Measurements from ENCODE around the gene MPZL3.

MPZL3 gene

DNA sequence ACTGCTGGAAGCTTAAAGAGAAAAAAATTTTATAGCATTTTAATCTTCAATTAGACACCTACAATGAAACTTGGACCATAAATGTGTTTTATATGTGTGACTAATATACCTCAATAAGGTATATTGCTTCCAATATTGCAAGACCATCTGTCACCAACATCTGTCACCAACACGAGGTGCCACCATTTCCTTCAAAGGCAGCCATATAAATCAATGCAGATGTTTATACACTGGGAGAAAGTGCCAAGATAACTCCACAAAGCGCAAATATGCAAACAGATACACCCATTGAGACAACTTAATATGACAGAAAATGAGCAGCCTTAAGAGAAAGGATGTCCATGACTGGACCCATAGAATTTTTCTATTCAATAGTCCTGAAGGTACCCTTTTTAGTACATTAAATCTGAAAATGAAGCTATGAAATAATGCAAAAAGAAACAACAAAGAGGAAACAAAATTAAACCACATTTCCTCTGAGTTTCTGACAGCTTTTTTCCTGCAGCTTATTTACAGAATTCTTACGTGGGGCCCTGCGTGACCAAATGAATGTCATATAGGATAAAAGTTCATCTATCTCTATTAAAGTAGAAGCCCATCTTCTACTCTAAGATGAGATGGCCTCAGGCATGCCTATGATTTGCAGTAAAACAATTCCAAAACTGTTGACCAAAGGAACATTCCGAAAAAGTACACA lies 12.5 kb downstream of the MPZL3 start:
- no peak for DNase-seq (ENCODE audit: low read depth, low spot score)
- Histone ChIP-seq H3K9ac (ENCODE audit: insufficient read length, low read depth) (no peak overlapping the region), H3K27me3 (ENCODE audit: insufficient read depth, insufficient read length) (no peaks in the 10 kb centered on the region), H3K36me3 (ENCODE audit: insufficient read depth, insufficient read length, low read length) (no peaks in the 10 kb centered on the region), H3K9me3 (ENCODE audit: insufficient read depth, low read length) (no peaks in the 10 kb centered on the region), H3K4me1 (ENCODE audit: insufficient read depth, insufficient read length) (no peaks in the 10 kb centered on the region), H3K4me3 (ENCODE audit: insufficient read length, low read depth) (no peak overlapping the region)
- no peak for TF ChIP-seq SUZ12 (IDR thresholded peaks at IDR 0.05; ENCODE audit: extremely low read depth, insufficient read depth, insufficient read length)
- no peak for TF ChIP-seq ZNF274 (IDR thresholded peaks at IDR 0.05; ENCODE audit: low read depth, low read length)
- no peak for TF ChIP-seq YY1 (IDR thresholded peaks at IDR 0.05; ENCODE audit: insufficient read depth, insufficient read length)

DNA sequence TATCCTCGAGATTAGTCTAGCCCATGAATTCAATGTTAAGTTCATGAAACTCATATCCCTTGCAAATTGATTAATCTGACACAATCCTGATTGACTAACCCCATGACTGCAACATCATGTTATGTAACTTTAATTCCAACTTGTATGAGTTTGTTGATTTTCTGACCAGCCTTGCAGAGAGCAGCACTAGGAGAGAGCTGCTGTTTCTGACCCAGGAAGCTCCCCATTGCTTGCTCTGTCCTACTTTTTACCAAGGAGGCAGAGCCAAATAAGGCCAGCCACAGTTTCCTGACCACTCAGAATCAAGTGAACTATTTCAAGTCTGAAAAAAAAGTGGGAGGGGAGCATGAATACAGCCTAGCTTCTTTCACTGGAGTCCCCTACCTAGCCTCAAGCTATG lies 13.2 kb downstream of the MPZL3 start:
- no peaks in the 10 kb centered on the region for H3K9me3 ChIP-seq (ENCODE audit: insufficient read depth, low read length)
- no peaks in the 10 kb centered on the region for H3K36me3 ChIP-seq (ENCODE audit: insufficient read depth, insufficient read length, low read length)
- no peaks in the 10 kb centered on the region for H3K27me3 ChIP-seq (ENCODE audit: insufficient read depth, insufficient read length)
- H3K9ac ChIP-seq (ENCODE audit: insufficient read length, low read depth) = no peak overlapping the region
- H3K4me3 ChIP-seq (ENCODE audit: insufficient read length, low read depth) = no peak overlapping the region
- TF ChIP-seq SUZ12 (IDR thresholded peaks at IDR 0.05; ENCODE audit: extremely low read depth, insufficient read depth, insufficient read length) (no peak), YY1 (IDR thresholded peaks at IDR 0.05; ENCODE audit: insufficient read depth, insufficient read length) (no peak), ZNF274 (IDR thresholded peaks at IDR 0.05; ENCODE audit: low read depth, low read length) (no peak)
- no peak for DNase-seq (ENCODE audit: low read depth, low spot score)
- H3K4me1 ChIP-seq (ENCODE audit: insufficient read depth, insufficient read length) = no peaks in the 10 kb centered on the region

DNA sequence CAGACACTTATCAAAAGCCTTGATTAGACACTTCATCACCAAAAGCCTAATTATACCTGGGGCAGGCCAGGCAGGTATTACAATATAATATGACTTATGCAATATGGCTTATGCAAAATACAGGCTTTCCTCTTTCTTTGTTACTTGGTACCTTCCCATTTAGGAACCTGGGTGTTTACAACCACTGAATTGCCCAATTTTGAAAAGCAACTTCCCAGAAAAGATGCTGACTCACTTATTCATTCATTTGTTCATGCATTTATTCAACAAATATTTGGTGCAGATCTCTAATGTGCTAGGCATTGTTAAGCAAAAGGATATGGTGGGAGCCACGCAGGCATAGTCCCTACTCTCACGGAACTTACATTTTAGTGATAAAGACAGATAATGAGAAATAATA lies 13.7 kb downstream of the MPZL3 start:
- Histone ChIP-seq H3K4me1 (ENCODE audit: insufficient read depth, insufficient read length) (no peaks in the 10 kb centered on the region), H3K36me3 (ENCODE audit: insufficient read depth, insufficient read length, low read length) (no peaks in the 10 kb centered on the region), H3K4me3 (ENCODE audit: insufficient read length, low read depth) (no peak overlapping the region), H3K9me3 (ENCODE audit: insufficient read depth, low read length) (no peaks in the 10 kb centered on the region), H3K27me3 (ENCODE audit: insufficient read depth, insufficient read length) (no peaks in the 10 kb centered on the region), H3K9ac (ENCODE audit: insufficient read length, low read depth) (no peak overlapping the region)
- no peak for DNase-seq (ENCODE audit: low read depth, low spot score)
- TF ChIP-seq ZNF274 (IDR thresholded peaks at IDR 0.05; ENCODE audit: low read depth, low read length) (no peak), YY1 (IDR thresholded peaks at IDR 0.05; ENCODE audit: insufficient read depth, insufficient read length) (no peak), SUZ12 (IDR thresholded peaks at IDR 0.05; ENCODE audit: extremely low read depth, insufficient read depth, insufficient read length) (no peak)

DNA sequence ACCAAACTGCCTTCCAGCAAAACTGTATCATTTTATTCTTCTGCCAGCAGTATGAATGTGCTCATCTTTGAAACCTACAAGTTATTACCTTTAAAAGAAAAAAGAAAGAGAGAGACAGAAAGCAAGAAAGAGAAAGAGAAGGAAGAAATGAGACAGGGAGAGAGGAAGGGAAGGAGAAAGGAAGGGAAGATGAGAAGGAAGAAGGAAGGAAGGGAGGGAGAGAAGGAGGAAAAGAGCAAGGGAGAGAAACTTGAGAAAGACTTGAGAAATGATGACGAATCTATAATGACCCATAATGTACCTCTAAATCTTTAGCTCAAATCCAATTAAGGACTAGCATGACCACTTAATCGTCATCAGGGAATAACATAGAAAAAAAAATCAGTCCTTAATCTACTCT lies 16.0 kb downstream of the MPZL3 start:
- peaks cover 2% of the 10 kb centered on the region for H3K4me1 ChIP-seq (ENCODE audit: insufficient read depth, insufficient read length)
- no peaks in the 10 kb centered on the region for H3K27me3 ChIP-seq (ENCODE audit: insufficient read depth, insufficient read length)
- DNase-seq (ENCODE audit: low read depth, low spot score) = no peak
- no peaks in the 10 kb centered on the region for H3K9me3 ChIP-seq (ENCODE audit: insufficient read depth, low read length)
- no peak for TF ChIP-seq ZNF274 (IDR thresholded peaks at IDR 0.05; ENCODE audit: low read depth, low read length)
- TF ChIP-seq SUZ12 (IDR thresholded peaks at IDR 0.05; ENCODE audit: extremely low read depth, insufficient read depth, insufficient read length) = no peak
- TF ChIP-seq YY1 (IDR thresholded peaks at IDR 0.05; ENCODE audit: insufficient read depth, insufficient read length) = no peak
- H3K4me3 ChIP-seq (ENCODE audit: insufficient read length, low read depth) = no peak overlapping the region
- H3K36me3 ChIP-seq (ENCODE audit: insufficient read depth, insufficient read length, low read length) = no peaks in the 10 kb centered on the region
- H3K9ac ChIP-seq (ENCODE audit: insufficient read length, low read depth) = no peak overlapping the region

DNA sequence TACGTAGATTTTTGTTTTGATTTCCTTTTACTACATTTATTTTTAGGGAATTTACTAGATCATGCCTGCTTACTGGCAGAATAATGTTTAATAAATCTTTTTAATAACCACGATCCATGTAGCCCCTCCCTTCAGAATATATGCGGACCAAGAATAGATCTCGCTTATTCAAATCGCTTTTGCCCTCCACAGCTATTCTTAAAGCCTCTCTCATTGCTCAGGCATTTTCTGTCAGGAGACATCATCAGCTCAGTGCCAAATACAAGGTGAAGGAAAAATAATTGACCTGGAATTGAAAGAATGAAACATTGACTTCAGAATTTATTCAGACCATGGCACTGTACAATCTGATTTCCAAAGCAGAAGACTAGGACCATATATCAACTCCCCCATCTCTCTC lies 17.3 kb downstream of the MPZL3 start:
- no peak overlapping the region for H3K4me3 ChIP-seq (ENCODE audit: insufficient read length, low read depth)
- peaks cover 2% of the 10 kb centered on the region for H3K4me1 ChIP-seq (ENCODE audit: insufficient read depth, insufficient read length)
- no peak for DNase-seq (ENCODE audit: low read depth, low spot score)
- H3K36me3 ChIP-seq (ENCODE audit: insufficient read depth, insufficient read length, low read length) = no peaks in the 10 kb centered on the region
- H3K9me3 ChIP-seq (ENCODE audit: insufficient read depth, low read length) = no peaks in the 10 kb centered on the region
- TF ChIP-seq ZNF274 (IDR thresholded peaks at IDR 0.05; ENCODE audit: low read depth, low read length) (no peak), SUZ12 (IDR thresholded peaks at IDR 0.05; ENCODE audit: extremely low read depth, insufficient read depth, insufficient read length) (no peak), YY1 (IDR thresholded peaks at IDR 0.05; ENCODE audit: insufficient read depth, insufficient read length) (no peak)
- no peaks in the 10 kb centered on the region for H3K27me3 ChIP-seq (ENCODE audit: insufficient read depth, insufficient read length)
- no peak overlapping the region for H3K9ac ChIP-seq (ENCODE audit: insufficient read length, low read depth)

DNA sequence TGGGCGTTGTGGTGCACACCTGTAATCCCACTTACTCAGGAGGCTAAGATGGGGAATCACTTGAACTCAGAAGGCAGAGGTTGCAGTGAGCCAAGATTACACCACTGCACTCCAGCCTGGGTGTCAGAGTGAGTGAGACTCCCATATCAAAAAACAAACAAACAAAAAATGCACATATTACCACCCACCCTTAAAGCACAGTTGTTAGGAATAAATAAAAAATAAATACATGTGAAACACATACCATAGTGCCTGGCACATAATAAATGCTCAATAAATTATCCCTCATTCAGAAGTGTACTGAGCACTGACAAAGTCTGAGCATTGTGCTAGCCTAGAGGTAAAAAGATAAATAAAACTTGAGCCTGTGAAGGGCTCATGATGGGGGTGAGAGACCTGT lies 18.3 kb downstream of the MPZL3 start:
- Histone ChIP-seq H3K4me1 (ENCODE audit: insufficient read depth, insufficient read length) (peaks cover 2% of the 10 kb centered on the region), H3K27me3 (ENCODE audit: insufficient read depth, insufficient read length) (no peaks in the 10 kb centered on the region), H3K36me3 (ENCODE audit: insufficient read depth, insufficient read length, low read length) (no peaks in the 10 kb centered on the region), H3K9me3 (ENCODE audit: insufficient read depth, low read length) (no peaks in the 10 kb centered on the region), H3K4me3 (ENCODE audit: insufficient read length, low read depth) (no peak overlapping the region), H3K9ac (ENCODE audit: insufficient read length, low read depth) (no peak overlapping the region)
- TF ChIP-seq ZNF274 (IDR thresholded peaks at IDR 0.05; ENCODE audit: low read depth, low read length) (no peak), SUZ12 (IDR thresholded peaks at IDR 0.05; ENCODE audit: extremely low read depth, insufficient read depth, insufficient read length) (no peak), YY1 (IDR thresholded peaks at IDR 0.05; ENCODE audit: insufficient read depth, insufficient read length) (no peak)
- DNase-seq (ENCODE audit: low read depth, low spot score) = no peak

DNA sequence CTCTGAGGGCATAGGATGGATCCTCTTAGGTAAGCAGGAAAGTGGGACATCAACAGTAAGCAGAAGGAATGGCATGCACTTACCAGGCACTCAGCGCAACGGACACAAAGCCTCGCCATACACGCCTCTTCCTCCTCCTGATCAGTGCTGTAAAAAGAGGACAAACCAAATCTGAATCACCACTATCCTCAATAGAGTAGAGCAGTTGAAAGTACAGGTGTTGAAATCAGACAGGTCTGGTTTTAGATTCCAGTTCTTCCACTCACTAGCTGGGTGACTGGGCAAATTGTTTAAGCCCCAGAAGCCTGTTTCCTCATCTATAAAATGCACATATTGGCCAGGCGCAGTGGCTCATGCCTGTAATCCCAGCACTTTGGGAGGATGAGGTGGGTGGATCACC lies 18.8 kb downstream of the MPZL3 start:
- Histone ChIP-seq H3K4me1 (ENCODE audit: insufficient read depth, insufficient read length) (peaks cover 2% of the 10 kb centered on the region), H3K9ac (ENCODE audit: insufficient read length, low read depth) (no peak overlapping the region), H3K27me3 (ENCODE audit: insufficient read depth, insufficient read length) (no peaks in the 10 kb centered on the region), H3K9me3 (ENCODE audit: insufficient read depth, low read length) (no peaks in the 10 kb centered on the region), H3K4me3 (ENCODE audit: insufficient read length, low read depth) (no peak overlapping the region), H3K36me3 (ENCODE audit: insufficient read depth, insufficient read length, low read length) (no peaks in the 10 kb centered on the region)
- DNase-seq (ENCODE audit: low read depth, low spot score) = no peak
- TF ChIP-seq YY1 (IDR thresholded peaks at IDR 0.05; ENCODE audit: insufficient read depth, insufficient read length) (no peak), ZNF274 (IDR thresholded peaks at IDR 0.05; ENCODE audit: low read depth, low read length) (no peak), SUZ12 (IDR thresholded peaks at IDR 0.05; ENCODE audit: extremely low read depth, insufficient read depth, insufficient read length) (no peak)

All from NT2/D1 (cell line).